ENCODE measurements around the gene SORBS1.

- TF ChIP-seq CTCF (IDR thresholded peaks at IDR 0.05) (no peak), POLR2A (IDR thresholded peaks at IDR 0.05) (no peak)
These were observed 254.3 kb downstream of the SORBS1 start for GRCh38 chr10:95306851-95307250.

All from testis (tissue), 2 donors.